GM10847 (cell line): Measurements from ENCODE around the gene KLRG1.

Source experiments
- POLR2A ChIP-seq: IDR thresholded peaks from 2 replicates; pipeline ENCODE4 v1.6.1; 2011; ENCODE audit not compliant: insufficient read length; ENCODE audit errors: extremely low read depth

The KLRG1 gene

DNA sequence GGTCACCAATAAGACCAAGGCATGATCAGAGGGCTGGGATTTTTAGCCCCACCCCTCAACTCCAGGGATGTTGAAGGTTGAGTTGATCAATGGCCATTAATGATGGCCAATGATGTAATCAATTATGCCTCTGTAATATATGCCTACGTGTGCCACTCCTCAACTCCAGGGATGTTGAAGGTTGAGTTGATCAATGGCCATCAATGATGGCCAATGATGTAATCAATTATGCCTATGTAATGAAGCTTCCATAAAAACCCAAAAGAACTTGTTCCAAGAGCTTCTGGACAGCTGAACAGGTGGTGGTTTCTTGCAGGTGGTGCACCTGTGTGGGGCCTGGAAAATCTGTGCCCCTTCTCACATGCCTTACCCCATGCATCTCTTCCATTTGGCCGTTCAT lies 33.2 kb downstream of the KLRG1 start:
- TF ChIP-seq POLR2A: no peak

DNA sequence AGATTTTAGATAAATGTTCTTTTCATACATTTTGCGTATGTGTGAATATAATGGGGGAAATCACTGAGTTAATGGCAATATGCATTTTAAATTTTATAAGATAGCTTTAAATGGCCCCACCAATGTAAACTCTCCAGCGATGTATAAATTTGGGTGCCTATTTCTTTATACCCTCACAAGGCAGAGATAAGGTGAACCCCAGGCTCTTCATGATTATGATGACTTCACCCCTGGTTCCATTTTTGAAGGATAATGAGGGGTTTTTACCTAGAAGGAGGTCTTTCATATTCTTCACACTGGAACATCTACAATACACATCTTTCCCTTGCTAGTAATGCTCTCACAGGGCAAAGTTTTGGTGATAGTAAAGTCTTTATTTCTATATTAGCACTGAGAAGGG lies 35.2 kb downstream of the KLRG1 start:
- TF ChIP-seq POLR2A: no peak

DNA sequence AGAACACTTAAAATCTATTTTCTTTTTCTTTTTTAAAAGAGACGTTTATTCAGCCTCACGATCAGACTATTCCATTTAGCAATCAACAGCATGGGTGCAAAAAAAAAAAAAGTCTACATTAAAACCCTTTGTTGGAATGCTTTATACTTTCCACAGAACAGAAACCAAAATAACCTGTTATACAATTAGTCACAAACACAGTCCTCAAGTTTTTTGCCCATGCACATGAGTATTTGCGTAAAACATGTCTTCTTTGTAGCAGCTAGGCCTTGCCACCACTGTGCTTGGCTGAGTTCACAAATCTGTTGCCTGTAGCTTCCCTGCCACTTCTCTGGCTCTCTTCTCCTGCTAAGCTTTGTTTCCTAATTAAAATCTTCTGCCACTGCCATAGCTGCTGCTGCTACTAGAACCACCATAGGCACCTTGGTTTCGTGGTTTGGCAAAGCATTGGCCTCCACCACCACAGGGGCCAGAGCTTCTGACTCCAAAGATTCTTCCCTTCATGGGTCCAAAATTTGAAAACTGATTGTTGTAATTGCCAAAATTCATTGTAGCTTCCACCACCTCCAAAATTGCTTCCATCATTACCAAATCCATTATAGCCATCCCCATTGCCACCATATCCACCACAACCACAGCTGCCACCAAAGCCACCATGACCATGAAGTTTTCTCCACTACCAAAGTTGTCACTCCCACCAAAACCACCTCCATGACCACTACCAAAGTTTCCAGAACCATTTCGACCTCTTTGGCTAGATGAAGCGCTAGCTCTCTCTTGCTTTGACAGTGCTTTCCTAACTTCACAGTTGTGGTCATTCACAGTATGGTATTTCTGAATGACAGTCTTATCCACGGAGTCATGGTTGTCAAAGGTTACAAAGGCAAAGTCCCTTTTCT lies 38.1 kb downstream of the KLRG1 start:
- no peak for TF ChIP-seq POLR2A

DNA sequence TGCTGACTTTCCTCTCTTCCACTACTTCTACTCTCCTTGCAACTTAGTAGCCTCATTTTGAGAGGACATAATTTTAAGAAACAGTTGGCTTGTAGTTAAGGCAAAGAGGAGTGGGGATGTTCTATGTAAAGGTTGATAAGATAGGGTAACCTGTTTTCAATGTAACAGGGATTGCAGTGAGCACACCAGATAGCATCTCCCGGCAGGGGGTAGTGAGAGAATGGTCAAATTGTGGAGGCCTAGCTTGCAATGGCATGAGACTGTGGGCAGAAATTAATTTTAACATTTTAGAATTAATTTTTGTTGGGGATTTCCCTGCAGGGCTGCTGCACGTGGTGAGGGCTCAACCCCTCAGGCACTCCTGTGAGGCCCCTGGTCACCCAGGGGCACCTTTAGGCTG lies 41.4 kb downstream of the KLRG1 start:
- no peak for TF ChIP-seq POLR2A

DNA sequence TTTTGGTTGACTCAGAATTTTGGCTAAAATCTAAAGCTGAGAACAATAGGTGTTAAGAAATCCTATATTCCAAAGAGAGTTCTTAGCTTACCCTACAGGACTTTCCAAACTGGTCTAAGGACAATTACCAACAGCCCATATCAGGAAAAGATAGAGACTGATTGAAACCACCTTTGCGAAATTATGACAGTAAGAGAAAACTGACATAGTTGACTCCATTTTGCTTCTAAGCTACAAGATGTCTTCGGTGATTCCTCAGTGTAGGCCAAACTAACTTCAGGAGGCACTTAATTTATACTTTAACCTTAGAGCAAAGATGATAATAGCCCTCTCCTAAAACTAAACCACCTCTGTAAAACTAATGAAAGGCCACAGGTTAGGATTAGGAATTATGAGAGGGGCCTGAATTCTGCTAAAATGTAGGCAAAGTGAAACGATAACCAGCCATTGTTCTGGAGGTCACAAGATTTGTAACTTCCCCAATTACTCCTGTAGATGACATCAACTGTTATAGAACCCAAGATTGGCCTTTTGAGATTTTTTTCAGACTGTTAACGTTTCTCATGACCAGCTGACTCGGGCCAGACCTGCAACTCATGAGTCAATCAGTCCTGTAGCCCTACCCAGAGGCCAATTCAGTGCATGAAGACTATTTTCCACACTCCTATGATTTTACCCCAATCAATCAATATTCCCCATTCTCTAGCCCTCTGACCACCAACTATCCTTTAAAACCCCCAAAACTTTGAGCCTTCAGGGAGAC lies 43.0 kb downstream of the KLRG1 start:
- no peak for TF ChIP-seq POLR2A

DNA sequence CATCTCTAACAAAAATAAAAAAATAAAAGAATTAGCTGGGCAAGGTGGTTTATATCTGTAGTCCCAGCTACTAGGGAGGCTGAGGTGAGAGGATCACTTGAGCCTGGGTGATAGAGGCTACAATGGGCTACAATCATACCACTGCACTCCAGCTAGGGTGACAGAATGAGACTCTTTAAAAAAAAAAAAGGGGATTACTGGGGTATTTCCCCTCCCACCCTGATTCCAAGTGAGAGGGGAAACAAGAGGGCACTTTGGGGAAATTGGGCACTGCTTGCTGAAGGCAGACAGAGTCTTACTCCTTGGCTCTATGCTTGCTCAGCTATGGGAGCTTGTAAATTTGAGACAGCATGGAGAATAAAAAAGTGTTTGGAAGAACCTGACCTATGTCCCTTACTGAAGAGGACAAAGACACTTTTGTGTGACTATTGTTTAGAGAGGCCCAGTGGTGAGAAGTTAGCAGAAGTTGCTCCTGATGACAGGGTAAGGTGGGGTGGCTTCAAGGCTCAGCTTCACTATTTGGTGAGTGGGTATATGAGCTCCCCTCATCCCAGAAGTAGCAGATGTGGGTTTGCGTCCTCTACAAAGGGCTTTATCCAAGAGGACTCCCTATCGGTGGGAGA lies 44.0 kb downstream of the KLRG1 start:
- no peak for TF ChIP-seq POLR2A

DNA sequence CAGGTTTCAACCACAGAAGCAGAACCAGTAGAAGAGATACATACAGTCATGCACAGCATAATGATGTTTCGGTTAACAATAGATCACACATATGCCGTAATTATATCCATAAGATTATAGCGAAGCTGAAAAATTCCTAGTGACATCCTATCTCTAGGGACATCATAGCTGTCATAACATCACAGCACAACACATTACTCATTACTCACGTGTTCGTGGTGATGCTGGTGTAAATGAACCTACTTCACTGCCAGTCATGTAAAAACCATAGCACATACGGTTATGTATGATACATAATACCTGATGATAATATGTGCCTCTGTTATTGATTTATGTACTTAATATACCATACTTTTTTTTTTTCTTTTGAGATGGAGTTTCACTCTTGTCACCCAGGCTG lies 44.7 kb downstream of the KLRG1 start:
- TF ChIP-seq POLR2A: no peak

DNA sequence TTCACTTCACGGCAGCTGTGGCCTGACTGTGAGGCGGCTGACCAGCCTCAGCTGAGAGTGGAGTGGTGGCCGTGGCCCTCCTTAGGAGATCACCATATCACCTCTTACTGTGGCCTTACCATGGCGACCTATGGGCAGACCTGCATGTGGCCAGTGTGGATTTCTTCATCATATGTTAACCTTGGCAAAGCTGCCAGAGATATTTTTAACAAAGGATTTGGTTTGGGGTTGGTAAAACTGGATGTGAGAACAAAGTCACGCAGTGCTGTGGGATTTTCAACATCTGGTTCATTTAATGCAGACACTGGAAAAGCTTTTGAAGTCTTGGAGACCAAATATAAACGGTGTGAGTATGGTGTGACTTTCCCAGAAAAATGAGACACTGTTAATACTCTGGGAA lies 46.9 kb downstream of the KLRG1 start:
- no peak for TF ChIP-seq POLR2A

DNA sequence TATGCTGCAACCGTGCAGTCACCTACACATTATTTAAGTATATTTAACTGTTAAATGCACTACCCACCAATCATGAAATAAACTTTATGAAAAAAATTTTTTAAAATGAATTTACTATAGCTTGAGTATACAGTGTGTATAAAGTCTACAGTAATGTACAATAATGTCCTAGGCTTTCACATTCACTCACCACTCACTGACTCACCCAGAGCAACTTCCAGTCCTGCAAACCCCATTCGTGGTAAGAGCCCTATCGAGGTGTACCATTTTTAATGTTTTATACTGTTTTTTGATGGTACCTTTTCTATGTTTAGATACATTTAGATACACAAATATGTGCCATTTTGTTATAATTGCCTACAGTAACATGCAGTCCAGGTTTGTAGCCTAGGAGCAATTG lies 48.1 kb downstream of the KLRG1 start:
- TF ChIP-seq POLR2A: no peak

DNA sequence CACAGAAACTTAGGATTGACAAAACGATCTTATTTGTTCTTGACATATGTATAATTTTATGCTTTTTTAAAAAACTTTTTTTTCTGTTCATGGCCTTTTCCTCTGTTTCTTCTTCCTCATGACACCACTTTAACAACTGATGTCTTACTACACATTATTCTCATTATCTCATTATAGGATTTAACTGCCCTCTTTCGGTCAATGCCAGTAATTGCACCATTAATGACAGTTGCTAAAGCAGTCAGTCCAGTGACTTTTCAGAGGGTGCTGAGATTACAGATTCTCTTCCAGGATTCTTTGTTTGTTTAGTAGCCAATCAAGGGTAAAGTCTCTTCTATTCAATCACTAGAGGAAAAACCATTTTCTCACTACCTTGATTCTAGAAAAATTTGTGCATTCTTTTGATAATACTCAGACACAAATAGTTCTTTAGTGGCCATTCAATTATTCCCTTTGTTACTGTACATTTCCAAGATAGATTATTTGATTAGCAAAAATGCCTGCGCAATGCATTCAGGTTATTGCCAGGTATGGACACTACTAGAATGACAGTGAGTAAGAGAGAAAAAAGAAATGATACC lies 50.1 kb downstream of the KLRG1 start:
- no peak for TF ChIP-seq POLR2A

DNA sequence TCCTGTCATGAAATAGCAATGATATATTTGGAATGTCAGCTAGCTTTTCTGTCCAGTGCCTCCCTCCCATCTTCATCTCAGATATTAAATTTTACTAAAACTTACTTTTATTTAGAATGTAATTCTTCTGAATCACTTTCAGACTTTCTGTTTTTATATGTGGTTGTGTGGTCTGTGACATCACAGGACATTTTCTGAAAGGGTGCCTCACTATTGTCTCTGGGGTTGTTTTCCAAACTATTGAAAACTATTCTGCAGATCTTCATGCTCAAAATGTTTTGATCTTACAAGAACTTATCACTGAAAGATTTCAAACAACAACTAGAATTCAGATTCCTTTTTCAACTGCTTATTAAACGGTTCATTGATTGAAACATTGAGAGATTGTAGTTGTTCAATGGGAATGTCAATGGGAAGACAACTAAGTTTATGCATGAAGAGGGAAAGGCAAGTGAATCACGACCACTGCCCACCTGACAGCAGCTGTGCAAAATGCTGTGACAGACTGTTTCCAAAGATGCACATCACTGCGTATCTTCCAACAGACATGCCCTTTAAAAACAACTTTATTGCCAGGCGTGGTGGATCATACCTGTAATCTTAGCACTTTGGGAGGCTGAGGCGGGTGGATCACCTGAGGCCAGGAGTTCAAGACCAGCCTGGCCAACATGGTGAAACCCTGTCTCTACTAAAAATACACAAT lies 51.3 kb downstream of the KLRG1 start:
- no peak for TF ChIP-seq POLR2A

DNA sequence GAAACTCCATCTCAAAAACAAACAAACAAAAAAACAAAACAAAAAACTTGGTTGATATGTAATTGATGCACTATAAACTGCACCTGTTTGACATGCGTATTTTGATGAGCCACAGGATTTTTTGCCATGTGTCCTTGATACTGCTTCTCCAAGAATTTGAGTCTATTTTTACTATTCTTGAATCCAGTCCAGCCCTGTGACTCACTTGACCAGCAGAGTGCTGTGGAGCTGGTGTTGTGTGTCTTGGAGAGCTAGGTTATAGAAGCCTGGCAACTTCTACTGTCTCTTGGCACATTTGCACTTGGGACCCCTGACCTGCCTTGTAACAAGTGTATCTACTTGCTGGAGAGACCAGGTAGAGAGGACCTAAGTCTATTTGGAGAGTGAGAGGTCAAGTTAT lies 52.0 kb downstream of the KLRG1 start:
- no peak for TF ChIP-seq POLR2A

DNA sequence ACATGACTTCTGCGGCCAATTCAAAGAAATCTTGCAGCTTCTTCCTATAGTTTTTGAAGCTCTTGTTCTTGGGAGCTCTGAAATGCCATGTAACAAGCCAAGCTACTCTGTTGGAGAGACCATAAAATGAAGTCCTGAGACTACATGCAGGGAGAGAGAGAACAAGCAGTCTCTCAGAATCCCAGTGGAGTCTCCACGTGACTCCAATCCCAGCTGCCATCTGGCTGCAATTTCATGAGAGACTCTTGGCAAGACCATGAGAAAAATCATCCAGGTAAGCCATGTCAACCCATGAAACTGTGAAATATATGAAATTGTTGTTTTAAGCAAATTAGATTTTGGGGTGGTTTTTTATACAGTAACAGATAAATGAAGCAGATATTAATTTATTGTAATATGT lies 54.4 kb downstream of the KLRG1 start:
- no peak for TF ChIP-seq POLR2A

DNA sequence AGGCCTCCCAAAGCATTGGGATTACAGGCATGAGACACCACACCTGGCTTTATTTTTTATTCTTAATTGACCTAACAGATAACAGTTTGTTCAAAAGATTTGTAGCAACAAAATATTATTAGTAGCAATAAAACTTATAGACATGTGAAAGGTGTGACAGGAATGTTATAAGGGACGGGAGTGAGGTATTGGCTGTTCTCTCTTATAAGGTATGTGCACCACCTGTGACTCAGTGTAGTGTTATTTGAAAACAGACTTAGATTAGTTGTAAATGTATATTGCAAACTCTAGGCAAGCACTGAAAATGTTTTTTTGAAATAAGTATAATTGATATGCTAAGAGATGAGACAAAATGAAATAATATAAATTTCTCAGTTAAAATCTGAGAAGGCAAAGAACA lies 57.8 kb downstream of the KLRG1 start:
- TF ChIP-seq POLR2A: no peak

DNA sequence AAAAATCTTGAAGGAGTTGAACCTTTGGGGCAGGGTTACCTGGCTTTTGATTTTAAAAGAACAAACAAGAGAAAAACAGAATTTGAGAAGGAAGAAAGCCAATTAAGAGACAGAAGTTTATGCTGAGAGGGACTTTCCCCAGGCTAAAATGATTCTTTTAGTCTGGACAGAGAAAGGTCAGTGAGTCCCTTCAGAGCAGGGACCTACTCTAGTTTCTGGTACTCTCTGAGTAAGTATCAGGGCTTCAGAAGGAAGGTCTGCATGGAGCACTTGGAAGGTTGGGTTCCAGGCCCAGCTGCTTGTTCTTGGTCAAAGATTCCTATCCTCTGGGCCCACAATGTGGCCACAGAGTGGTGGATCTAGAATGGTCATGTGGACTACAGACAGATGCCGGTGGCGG lies 59.6 kb downstream of the KLRG1 start:
- no peak for TF ChIP-seq POLR2A
